NT2/D1 (cell line): ENCODE data around the gene MYCBPAP.

Source experiments
- DNase-seq: peaks from one replicate; pipeline ENCODE4 v3.0.0-alpha.2; 2011; ENCODE audit warnings: low read depth, low spot score
- H3K27me3 ChIP-seq: 2 replicates; pipeline ENCODE4 v1.6.0; 2011; ENCODE audit warnings: mild to moderate bottlenecking; ENCODE audit not compliant: insufficient read length, insufficient read depth
- H3K36me3 ChIP-seq: 2 replicates; pipeline ENCODE4 v1.6.1; 2011; ENCODE audit warnings: mild to moderate bottlenecking, low read length, mixed read lengths; ENCODE audit not compliant: insufficient read depth, insufficient read length
- H3K4me1 ChIP-seq: 2 replicates; pipeline ENCODE4 v1.5.1; 2011; ENCODE audit not compliant: insufficient read depth, insufficient read length
- H3K4me3 ChIP-seq: 2 replicates; pipeline ENCODE4 v1.5.1; 2011; ENCODE audit warnings: low read depth; ENCODE audit not compliant: insufficient read length
- H3K9ac ChIP-seq: 2 replicates; pipeline ENCODE4 v1.6.0; 2011; ENCODE audit warnings: low read depth; ENCODE audit not compliant: insufficient read length
- H3K9me3 ChIP-seq: 2 replicates; pipeline ENCODE4 v1.5.1; 2011; ENCODE audit warnings: mild to moderate bottlenecking, low read length; ENCODE audit not compliant: insufficient read depth
- SUZ12 ChIP-seq: IDR thresholded peaks from 2 replicates; pipeline ENCODE4 v1.6.1; 2011; ENCODE audit not compliant: insufficient read length, insufficient read depth; ENCODE audit errors: extremely low read depth
- YY1 ChIP-seq: IDR thresholded peaks from 2 replicates; pipeline ENCODE4 v1.6.1; 2011; ENCODE audit not compliant: insufficient read length, insufficient read depth
- ZNF274 ChIP-seq: IDR thresholded peaks from 2 replicates; pipeline ENCODE4 v1.6.1; 2011; ENCODE audit warnings: mild to moderate bottlenecking, low read depth, low read length

MYCBPAP gene

GRCh38 chr17:50544516-50544915 lies 36.3 kb downstream of the MYCBPAP start:
- no peaks in the 10 kb centered on the region for H3K9me3 ChIP-seq
- DNase-seq = no peak
- H3K36me3 ChIP-seq = peaks cover 5% of the 10 kb centered on the region
- peaks cover 31% of the 10 kb centered on the region for H3K27me3 ChIP-seq
- no peak overlapping the region for H3K4me3 ChIP-seq
- peaks cover 27% of the 10 kb centered on the region for H3K4me1 ChIP-seq
- no peak overlapping the region for H3K9ac ChIP-seq
- TF ChIP-seq ZNF274 (no peak), SUZ12 (no peak), YY1 (no peak)

GRCh38 chr17:50545311-50545710 lies 37.1 kb downstream of the MYCBPAP start:
- peaks cover 24% of the 10 kb centered on the region for H3K4me1 ChIP-seq

GRCh38 chr17:50546701-50547034 lies 38.4 kb downstream of the MYCBPAP start:
- peak overlapping the region; percentile 63 for H3K4me3 ChIP-seq
- peaks cover 22% of the 10 kb centered on the region for H3K4me1 ChIP-seq
- H3K36me3 ChIP-seq = peaks cover 17% of the 10 kb centered on the region
- H3K9me3 ChIP-seq = no peaks in the 10 kb centered on the region
- peak overlapping the region; percentile 90 for H3K9ac ChIP-seq
- TF ChIP-seq ZNF274 = no peak
- no peak for TF ChIP-seq SUZ12
- no peak for TF ChIP-seq YY1
- peaks cover 20% of the 10 kb centered on the region for H3K27me3 ChIP-seq
- DNase-seq = no peak

More at GRCh38 chr17:50545311-50545710, 37.1 kb downstream of the MYCBPAP start:
- no peak for DNase-seq
- peaks cover 31% of the 10 kb centered on the region for H3K27me3 ChIP-seq
- H3K4me3 ChIP-seq = no peak overlapping the region
- TF ChIP-seq YY1 (no peak), ZNF274 (no peak), SUZ12 (no peak)
- H3K9ac ChIP-seq = no peak overlapping the region
- H3K36me3 ChIP-seq = peaks cover 9% of the 10 kb centered on the region
- H3K9me3 ChIP-seq = no peaks in the 10 kb centered on the region

GRCh38 chr17:50547035-50547735 lies 38.9 kb downstream of the MYCBPAP start, which contains the start of gene SPATA20:
Gene SPATA20, plus strand, starts transcription at chr17:50547174. Its CDS starts 35 bp downstream, at chr17:50547209.
- TF ChIP-seq ZNF274 (no peak), YY1 (no peak), SUZ12 (no peak)
- Histone ChIP-seq H3K4me3 (peak within 1 kb of the TSS; percentile 63), H3K4me1 (peaks cover 22% of the 10 kb centered on the region), H3K9ac (peak within 1 kb of the TSS; percentile 90), H3K27me3 (peaks cover 17% of the 10 kb centered on the region), H3K9me3 (no peaks in the 10 kb centered on the region), H3K36me3 (peaks cover 19% of the 10 kb centered on the region)
- peak; percentile 81 for DNase-seq

- TF ChIP-seq YY1 (no peak), ZNF274 (no peak), SUZ12 (no peak)
- Histone ChIP-seq H3K36me3 (peaks cover 19% of the 10 kb centered on the region), H3K4me3 (peak overlapping the region; percentile 63), H3K9me3 (no peaks in the 10 kb centered on the region), H3K4me1 (peaks cover 21% of the 10 kb centered on the region), H3K9ac (peak overlapping the region; percentile 90), H3K27me3 (peaks cover 12% of the 10 kb centered on the region)
- no peak for DNase-seq
Measured at GRCh38 chr17:50547736-50548083, 39.5 kb downstream of the MYCBPAP start.

GRCh38 chr17:50548831-50549230 lies 40.6 kb downstream of the MYCBPAP start:
- H3K9me3 ChIP-seq = no peaks in the 10 kb centered on the region
- no peak overlapping the region for H3K9ac ChIP-seq
- DNase-seq = no peak
- H3K4me1 ChIP-seq = peaks cover 13% of the 10 kb centered on the region
- no peak overlapping the region for H3K4me3 ChIP-seq
- H3K36me3 ChIP-seq = peaks cover 19% of the 10 kb centered on the region
- no peak for TF ChIP-seq SUZ12
- no peak for TF ChIP-seq YY1
- no peak for TF ChIP-seq ZNF274
- H3K27me3 ChIP-seq = peaks cover 12% of the 10 kb centered on the region

- peaks cover 19% of the 10 kb centered on the region for H3K36me3 ChIP-seq
- TF ChIP-seq ZNF274 (no peak), YY1 (no peak), SUZ12 (no peak)
- H3K4me3 ChIP-seq = no peak overlapping the region
- peaks cover 13% of the 10 kb centered on the region for H3K4me1 ChIP-seq
- no peaks in the 10 kb centered on the region for H3K9me3 ChIP-seq
- DNase-seq = no peak
- peak overlapping the region; percentile 4 for H3K9ac ChIP-seq
- H3K27me3 ChIP-seq = peaks cover 7% of the 10 kb centered on the region
Measured at GRCh38 chr17:50549256-50549941, 41.2 kb downstream of the MYCBPAP start.
